HG02642 (cell line): Measurements from ENCODE around the gene RIPK3.
"Not testable (repeated sequence)": the region's sequence is repeated elsewhere in the genome, so short reads cannot be mapped to it uniquely, and the experiment has no call there.

Source experiments
- ATAC-seq: cut with Tn5 transposase; IDR thresholded peaks from one replicate; pipeline ENCODE4 v1.9.1; 2021; ENCODE audit warnings: mild to moderate bottlenecking; ENCODE audit not compliant: unreplicated experiment, poor library complexity

RIPK3 gene

DNA sequence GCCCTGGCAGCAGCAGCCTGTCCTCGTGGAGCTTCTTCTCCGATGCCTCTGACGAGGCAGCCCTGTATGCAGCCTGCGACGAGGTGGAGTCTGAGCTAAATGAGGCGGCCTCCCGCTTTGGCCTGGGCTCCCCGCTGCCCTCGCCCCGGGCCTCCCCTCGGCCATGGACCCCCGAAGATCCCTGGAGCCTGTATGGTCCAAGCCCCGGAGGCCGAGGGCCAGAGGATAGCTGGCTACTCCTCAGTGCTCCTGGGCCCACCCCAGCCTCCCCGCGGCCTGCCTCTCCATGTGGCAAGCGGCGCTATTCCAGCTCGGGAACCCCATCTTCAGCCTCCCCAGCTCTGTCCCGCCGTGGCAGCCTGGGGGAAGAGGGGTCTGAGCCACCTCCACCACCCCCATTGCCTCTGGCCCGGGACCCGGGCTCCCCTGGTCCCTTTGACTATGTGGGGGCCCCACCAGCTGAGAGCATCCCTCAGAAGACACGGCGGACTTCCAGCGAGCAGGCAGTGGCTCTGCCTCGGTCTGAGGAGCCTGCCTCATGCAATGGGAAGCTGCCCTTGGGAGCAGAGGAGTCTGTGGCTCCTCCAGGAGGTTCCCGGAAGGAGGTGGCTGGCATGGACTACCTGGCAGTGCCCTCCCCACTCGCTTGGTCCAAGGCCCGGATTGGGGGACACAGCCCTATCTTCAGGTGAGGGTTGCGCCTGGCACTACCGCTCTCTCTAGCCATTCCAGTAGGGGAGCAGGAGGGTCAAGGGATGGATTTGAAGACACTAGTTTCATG lies 30.3 kb upstream of the RIPK3 start:
- no peak for ATAC-seq

DNA sequence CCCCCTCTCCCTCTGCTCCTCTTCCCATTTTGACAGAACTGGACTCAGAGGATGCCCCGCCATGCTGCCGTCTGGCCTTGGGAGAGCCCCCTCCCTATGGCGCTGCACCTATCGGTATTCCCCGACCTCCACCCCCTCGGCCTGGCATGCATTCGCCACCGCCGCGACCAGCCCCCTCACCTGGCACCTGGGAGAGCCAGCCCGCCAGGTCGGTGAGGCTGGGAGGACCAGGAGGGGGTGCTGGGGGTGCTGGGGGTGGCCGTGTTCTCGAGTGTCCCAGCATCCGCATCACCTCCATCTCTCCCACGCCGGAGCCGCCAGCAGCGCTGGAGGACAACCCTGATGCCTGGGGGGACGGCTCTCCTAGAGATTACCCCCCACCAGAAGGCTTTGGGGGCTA lies 29.7 kb upstream of the RIPK3 start:
- no peak for ATAC-seq

DNA sequence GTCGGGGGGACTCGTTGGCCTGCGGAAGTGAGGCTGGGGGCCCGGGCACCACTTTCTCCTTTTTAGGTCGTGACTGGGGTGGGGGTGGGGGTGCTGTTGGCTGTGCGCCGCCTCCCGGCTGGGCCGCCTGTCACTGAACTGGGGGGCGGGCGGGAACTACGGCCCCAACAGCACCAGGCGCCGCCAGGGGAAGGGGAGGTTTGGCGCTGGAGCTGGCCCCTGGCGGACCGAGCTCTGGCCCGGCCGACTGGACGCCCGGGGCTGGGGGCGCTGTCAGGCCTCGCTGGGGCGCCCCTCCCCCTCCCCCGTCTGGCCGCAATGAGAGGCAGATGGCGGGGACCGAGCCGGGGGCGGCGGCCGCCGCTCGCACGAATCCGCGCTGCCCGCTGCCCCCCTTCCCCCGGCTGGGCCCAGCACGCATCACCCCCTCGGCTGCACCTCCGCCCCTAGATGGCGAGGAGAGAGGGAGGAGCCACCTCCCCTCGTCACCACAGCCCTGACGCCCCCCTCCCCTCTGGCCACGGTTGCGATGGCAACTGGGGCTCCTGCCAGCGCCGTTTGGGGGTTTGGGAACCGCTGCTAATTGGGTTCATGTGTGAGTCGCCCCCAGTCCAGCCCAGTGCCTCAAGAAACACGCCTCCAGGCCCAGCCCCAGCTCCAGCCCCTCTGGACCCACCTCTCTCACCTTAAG lies 28.9 kb upstream of the RIPK3 start:
- no peak for ATAC-seq

DNA sequence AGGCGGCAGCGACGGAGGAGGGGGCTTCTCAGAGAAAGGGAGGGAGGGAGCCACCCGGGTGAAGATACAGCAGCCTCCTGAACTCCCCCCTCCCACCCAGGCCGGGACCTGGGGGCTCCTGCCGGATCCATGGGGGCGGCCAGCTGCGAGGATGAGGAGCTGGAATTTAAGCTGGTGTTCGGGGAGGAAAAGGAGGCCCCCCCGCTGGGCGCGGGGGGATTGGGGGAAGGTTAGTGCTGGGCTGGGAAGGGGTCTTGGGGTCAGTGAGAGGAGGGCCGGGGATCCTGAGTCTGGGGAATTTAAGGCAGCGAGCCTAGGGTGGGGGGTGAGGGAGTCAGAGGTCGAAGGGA lies 28.4 kb upstream of the RIPK3 start:
- no peak for ATAC-seq

DNA sequence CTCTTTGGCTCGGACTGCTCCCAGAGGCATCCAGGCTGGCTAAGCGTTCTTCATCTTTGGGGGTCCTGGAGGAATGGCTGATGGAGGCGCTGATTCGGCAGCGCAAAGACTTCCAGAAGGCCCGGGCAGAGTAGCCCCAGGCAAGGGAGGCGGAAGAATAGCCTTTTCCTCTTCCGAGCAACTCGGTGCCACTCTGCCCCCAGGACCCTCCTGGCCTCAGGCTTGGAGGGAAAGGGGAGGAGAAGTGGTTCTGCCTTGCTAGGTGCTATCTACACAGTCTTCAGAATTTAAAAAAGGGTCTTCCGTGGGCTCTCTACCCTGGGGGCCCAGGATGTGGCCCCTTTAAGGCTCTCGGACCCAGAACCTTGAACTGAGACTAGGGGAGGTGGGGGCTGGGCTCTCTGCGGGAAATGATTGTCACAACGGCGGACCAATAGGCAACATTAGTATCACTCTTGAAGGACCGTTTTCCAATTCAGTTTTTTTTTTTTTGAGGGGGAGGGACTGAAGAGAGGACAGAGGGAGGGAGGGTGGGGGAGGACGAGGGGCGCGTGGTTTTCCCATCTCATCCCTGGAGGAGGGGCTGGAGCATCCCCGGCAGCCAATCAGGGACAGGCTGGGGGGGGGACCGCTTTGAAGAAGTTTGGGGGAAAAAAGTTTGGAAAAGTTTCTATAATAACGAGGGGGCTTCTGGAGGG lies 27.9 kb upstream of the RIPK3 start, which contains the start of gene NFATC4:
NFATC4 (plus strand) TSS at position 671 of the 698 bp plus-strand sequence. CDS start 157 bp downstream, outside the sequence.
- ATAC-seq: peak; percentile 8

DNA sequence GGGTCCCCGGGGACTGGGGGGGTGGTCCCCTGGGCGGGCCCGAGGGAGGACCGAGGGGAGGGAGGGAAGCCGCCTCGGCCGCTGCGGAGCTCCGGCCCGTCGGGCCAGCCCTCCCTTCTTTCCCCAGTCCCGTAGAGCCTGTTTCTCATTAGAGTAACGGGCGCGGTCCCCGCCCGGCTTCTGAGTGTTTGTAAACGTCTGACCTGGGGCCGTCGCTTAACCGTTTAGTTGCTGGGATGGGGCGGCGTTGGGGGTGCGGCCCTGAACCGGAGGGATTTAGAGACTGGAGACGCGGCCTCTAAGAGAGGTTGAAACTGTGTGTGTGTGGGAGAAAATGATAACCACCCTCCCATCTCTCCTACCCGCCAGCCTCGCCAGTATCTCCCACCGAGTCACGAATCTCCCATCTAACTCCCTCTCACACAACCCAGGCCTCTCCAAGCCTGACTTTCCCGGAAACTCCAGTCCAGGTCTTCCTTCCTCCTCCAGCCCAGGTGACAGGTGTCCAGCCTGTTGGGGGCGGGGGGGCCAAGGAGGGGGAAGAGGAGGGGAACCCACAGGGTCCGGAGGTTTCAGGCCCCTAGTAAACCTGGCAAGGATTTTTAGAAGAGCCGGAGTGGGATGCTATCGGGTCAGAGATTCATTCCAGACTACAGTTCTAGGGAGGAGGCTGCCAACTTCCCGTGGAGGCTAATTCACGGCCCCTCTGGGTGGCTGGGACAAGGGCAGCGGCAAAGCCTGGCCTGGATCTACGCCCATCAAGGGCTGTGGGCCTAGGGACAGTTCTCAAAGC lies 27.1 kb upstream of the RIPK3 start:
- peak; percentile 65 for ATAC-seq

DNA sequence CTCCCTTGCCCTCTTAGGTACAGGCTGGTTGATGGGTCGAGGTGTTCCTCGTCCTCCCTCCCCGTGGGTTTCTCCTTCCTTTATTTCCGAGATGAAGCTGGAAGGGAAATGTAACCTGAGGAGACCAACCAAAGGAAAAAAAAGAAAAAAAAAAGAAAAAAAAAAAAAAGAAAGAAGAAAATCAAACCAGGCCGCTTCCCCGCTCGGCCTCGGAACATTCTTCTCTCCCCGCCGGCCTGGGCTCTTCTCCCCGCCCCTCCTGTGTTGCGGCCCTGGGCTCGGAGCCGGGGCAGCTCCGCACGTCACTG lies 26.6 kb upstream of the RIPK3 start:
- no peak for ATAC-seq

DNA sequence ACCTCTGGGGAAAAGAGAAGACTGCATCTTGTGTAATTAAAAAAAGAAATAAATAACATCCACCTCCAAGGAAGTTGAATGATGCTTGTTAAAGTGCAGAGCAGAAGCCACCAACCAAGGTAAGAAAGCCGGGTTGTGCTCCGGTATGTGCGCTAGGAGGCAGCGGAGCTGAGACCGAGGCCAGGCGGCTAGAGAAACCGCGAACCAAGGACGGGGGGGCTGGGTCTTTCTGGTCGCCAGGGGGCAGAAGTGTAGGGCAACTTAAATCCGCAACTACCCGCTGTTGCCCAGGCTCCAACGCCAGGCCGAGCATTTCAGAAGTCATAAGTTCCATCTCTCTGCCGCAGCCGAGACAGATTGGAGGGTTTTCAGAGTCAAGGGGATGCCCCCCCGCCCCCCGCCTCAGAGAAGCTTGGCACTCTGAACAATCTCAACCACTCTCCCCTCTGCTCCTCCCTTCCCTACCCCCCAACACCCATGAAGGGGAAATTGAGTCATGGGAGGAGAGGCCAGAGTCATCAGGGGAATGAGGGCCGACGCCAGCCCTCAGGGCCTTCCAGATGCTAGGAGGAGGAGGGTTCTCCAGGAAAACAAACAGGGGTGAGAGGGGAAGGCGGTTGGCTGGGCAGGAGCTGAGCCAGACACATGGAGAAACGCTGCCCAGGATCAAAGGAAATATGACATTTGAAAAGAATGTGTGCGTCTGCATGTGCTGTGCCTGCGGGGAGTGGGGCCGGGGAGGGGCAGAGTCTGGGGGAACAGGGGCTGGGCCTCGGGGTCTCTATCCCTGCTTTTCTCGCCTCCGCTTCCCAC lies 26.0 kb upstream of the RIPK3 start:
- peak; percentile 43 for ATAC-seq

DNA sequence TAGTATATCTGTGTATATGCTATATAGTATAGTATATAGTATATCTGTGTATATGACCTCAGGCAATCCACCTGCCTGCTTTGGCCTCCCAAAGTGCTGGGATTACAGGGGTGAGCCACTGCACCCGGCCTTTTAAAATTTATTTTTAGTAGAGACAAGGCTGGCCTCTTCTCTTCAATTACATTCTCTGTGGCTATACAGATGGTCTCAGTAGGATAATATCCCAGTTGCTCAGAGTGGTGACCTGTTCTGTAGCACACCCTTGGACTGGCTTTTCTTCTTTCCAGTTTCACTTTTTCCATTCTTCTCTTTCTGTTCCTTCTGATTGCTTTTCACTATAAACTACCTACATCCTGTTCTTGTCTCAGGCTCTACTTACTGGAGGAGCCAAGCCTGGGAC lies 25.1 kb upstream of the RIPK3 start:
- ATAC-seq: no peak

DNA sequence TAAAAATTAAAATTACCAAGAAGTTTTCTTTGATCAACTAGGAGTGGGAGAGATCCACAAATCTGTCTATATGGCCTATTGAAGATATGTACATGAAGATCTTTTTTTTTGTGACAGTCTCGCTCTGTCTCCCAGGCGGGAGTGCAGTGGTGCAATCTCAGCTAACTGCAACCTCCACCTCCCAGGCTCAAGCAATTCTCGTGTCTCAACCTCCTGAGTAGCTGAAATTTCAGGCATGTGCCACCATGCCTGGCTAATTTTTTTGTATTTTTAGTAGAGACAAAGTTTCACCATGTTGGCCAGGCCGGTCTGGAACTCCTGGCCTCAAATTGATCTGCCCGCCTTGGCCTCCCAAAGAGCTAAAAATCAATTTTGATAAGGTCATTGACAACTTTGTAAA lies 23.6 kb upstream of the RIPK3 start:
- no peak for ATAC-seq

DNA sequence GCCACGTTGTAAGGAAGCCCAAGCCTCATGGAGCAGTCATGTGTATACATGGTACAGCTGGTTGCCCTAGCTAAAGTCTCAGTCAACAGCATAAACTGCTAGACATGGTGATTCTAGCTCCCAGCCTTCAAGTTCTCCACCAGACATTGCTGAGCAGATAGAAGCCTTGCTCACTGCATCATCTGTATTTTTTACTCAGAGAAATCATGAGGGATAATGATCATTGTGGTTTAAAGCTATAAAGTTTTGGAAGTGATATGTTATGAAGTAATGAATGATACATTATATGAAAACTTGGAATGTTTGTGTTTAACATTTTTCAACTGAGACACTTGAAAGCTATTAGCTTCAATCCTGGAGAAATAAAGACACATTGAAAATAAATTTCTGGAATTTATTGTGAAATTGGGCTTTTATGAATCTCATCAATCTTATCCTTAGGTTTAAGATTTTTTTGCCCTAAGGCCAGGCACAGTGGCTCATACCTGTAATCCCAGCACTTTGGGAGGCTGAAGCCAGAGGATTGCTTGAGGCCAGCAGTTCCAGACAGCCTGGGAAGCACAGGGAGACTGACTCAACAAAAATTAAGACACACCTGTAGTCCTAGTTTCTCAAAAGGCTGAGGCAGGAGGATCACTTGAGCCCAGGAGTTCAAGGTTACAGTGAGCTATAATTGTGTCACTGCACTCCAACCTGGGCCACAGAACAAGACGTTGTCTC lies 22.6 kb upstream of the RIPK3 start:
- no peak for ATAC-seq

DNA sequence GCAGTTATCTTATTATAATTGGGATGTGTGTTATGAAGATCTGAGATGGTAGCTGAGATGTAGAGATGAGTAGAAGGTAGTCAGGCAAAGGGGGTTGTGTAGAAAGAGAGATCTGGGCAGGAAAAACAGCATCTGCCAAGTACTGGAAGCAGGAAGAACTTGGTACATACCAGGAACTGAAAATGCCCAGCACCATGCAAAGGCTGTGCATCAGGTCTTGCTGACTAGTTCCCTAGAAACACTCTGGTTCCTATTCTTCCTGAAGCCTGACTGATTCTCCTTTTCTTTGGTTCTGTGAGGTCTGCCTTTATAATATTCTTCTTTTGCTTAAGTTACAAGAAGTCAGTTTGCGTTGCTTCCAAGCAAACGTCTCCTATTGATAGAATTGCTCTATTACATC lies 21.5 kb upstream of the RIPK3 start:
- ATAC-seq: no peak

DNA sequence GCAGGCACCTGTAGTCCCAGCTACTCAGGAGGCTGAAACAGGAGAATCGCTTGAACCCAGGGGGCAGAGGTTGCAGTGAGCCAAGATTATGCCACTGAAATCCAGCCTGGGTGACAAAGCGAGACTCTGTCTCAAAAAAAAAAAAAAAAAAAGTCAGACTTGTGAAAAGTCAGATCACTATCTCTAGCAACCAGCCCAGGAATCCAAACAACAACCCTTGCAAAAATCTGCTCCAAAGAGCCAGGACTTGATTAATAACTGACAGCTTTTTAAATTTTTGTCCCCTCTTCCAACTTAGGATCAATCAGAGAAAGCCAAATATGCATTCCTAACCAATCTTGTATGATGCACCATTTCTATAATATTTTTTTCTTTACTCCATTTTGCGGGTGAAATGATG lies 20.5 kb upstream of the RIPK3 start:
- ATAC-seq: no peak

DNA sequence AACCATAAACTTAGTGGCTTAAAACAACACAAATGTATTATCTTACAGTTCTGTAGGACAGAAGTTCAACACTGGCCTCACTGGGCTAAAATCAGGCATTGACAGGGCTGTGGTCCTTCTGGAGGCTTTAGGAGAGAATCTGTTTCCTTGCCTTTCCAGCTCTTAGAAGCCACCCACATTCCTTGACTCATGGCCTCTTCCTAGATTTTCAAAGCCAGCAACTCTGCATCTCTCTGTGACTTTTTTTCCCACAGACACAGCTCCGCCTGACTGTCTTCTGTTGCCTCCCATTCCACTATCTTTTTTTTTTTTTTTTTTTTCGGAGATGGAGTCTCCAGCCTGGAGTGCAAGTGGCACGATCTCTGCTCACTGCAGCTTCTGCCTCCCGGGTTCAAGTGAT lies 16.4 kb upstream of the RIPK3 start:
- no peak for ATAC-seq

DNA sequence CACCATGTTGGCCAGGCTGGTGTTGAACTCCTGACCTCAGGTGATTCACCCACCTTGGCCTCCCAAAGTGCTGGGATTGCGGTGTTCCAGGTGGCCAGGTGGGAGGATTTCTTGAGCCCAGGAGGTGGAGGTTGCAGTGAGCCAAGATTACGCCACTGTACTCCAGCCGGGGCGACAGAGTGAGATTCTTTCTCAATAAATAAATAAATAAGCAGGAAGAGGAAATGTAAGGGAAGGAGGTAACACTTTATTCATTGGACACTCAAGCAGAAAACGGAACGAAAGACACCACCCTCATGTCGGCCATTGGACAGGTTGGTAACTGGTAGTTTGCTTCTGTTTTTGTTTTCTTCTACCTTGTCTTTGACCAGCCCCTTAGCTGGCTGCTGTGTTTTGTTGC lies 15.2 kb upstream of the RIPK3 start:
- no peak for ATAC-seq

DNA sequence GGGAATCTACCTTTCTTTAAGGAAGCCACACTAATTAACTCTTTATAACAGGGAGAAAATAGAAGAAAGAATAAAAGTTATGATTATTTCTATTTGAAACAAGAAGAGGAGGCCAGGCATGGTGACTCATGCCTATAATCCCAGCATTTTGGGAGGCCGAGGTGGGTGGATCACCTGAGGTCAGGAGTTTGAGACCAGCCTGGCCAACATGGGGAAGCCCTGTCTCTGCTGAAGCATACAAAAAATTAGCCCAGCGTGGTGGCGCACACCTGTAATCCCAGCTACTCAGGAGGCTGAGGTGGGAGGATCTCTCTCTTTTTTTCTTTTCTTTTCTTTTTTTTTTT lies 14.7 kb upstream of the RIPK3 start:
- ATAC-seq: not testable (repeated sequence)

DNA sequence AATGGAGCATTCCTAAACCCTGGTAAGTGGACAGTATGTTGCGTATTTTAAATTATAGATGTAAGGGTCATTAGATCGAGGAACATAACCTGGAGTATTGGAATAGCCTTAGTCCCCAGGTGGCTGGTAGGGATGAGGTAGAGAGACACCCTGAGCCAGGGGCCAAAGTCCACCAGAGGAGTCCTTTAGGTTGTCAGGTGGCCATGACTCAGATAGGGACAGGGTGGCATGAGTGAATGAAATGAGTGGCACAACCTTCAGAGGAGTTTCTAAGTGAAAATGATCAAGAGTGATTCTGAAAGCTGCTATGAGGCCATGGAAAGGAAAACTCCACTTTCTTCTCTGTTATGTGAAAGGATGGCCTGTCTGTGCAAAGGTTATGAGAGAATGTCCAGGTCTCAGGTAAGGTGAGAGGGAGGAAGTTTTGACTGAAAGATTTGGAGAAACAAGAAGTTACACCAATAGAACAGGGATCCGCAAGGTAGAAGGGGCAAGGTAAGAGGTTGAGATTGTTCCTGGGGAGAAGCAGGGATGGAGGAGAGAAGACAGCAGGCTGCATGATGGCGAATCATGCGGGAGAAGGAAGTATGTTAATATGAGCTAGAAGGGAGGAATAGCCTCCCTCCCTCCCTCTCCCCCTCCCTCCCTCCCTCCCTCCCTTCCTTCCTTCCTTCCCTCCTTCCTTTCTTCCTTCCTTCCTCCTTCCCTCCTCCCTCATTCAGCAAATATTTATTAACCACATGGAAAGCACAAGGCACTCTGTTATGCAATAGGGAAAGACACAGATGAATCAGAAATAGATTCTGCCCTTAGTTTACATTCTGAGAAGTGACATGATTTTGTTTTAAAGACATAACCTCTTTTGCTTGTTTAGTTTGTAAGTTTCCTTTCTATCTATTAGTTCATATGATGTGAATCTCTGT lies 14.0 kb upstream of the RIPK3 start:
- ATAC-seq: no peak

DNA sequence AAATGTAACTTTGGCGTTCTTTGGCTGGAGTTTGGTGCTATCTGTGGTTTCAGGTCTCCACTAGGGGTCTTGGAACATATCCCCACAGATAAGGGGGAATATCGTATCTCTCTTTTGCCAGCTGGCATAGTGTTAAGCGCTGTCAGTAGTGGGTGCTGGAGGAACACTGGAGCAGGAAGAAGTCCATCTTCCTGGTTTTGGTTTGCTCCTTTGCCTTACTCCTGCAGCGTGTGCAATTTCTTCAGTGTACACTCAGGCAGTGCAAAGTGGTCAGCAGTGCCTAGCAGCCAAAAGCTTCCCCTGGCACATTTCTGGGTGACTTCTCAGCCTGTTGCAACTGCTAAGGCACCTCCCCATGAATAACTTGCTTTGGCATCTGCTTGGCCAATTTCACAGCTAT lies 11.7 kb upstream of the RIPK3 start:
- ATAC-seq: no peak
